Stimulated activated CD4-positive, alpha-beta T cell treated with anti-CD3 and anti-CD28 coated beads, Interleukin-1b, Interleukin-23, amount 100 ng/mL, for 4 hours (primary cell): ENCODE results near the gene NRXN3.

Source experiments
- DNase-seq, 2 donors: peaks; one replicate each; pipeline ENCODE4 v3.0.0-alpha.2; 2020; ENCODE audit warnings: low read depth in 2 of 2

Gene NRXN3

GRCh38 chr14:79802093-79802492, 1631.9 kb downstream of the NRXN3 start:
- DNase-seq, result no peak

- no peak for DNase-seq
Observed at GRCh38 chr14:79805636-79806035, 1635.5 kb downstream of the NRXN3 start.

GRCh38 chr14:79809849-79810612, 1639.9 kb downstream of the NRXN3 start:
- no peak for DNase-seq

- DNase-seq, result no peak
Observed at GRCh38 chr14:79820866-79821535, 1650.8 kb downstream of the NRXN3 start.

GRCh38 chr14:79822034-79822433, 1651.9 kb downstream of the NRXN3 start:
- no peak for DNase-seq

GRCh38 chr14:79825046-79825521, 1654.9 kb downstream of the NRXN3 start:
- DNase-seq, result no peak

- no peak for DNase-seq
Observed at GRCh38 chr14:79826362-79826761, 1656.2 kb downstream of the NRXN3 start.

- DNase-seq, result no peak
Observed at GRCh38 chr14:79829405-79830166, 1659.4 kb downstream of the NRXN3 start.

- no peak for DNase-seq
Observed at GRCh38 chr14:79831195-79831892, 1661.2 kb downstream of the NRXN3 start.

GRCh38 chr14:79833781-79834180, 1663.6 kb downstream of the NRXN3 start:
- no peak for DNase-seq

GRCh38 chr14:79834868-79835267, 1664.7 kb downstream of the NRXN3 start:
- DNase-seq, result no peak

- DNase-seq, result no peak
Observed at GRCh38 chr14:79836577-79836976, 1666.4 kb downstream of the NRXN3 start.

- no peak for DNase-seq
Observed at GRCh38 chr14:79837699-79838098, 1667.5 kb downstream of the NRXN3 start.

GRCh38 chr14:79840103-79840502, 1669.9 kb downstream of the NRXN3 start:
- no peak for DNase-seq

- no peak for DNase-seq
Observed at GRCh38 chr14:79840831-79841230, 1670.7 kb downstream of the NRXN3 start.

- DNase-seq, result no peak
Observed at GRCh38 chr14:79841433-79841832, 1671.3 kb downstream of the NRXN3 start.

GRCh38 chr14:79842270-79842669, 1672.1 kb downstream of the NRXN3 start:
- DNase-seq, result no peak

GRCh38 chr14:79852950-79853744, 1683.0 kb downstream of the NRXN3 start:
- no peak for DNase-seq

- no peak for DNase-seq
Observed at GRCh38 chr14:79855789-79856188, 1685.6 kb downstream of the NRXN3 start.

- DNase-seq, result no peak
Observed at GRCh38 chr14:79856381-79856780, 1686.2 kb downstream of the NRXN3 start.

- DNase-seq, result no peak
Observed at GRCh38 chr14:79861111-79861510, 1690.9 kb downstream of the NRXN3 start.
